GM13977 (cell line): ENCODE results near the gene HINFP.
"Not testable (repeated sequence)": the region's sequence is repeated elsewhere in the genome, so short reads cannot be mapped to it uniquely, and the experiment has no call there.

ENCODE experiments used
- DNase-seq: peaks from one replicate; pipeline ENCODE4 v3.0.0; 2012; ENCODE audit warnings: low spot score
- CTCF ChIP-seq: IDR thresholded peaks from 2 replicates; pipeline ENCODE4 v1.5.1; 2012; ENCODE audit warnings: mild to moderate bottlenecking, control low read depth; ENCODE audit not compliant: insufficient read depth; ENCODE audit errors: extremely low read depth, missing control alignments
- in situ Hi-C: fragments of 300-500 bp; cut with MboI; formaldehyde crosslinking; loops from one replicate; pipeline ENCODE4 v1.12.0; 2022; ENCODE audit warnings: low sequenced_read_pairs, low pct_unique_long_range_greater_than_20kb, mixed read lengths, inconsistent platforms; ENCODE audit not compliant: unreplicated experiment

The HINFP gene

GRCh38 chr11:119099711-119100110, 21.7 kb upstream of the HINFP start:
- TF ChIP-seq CTCF, result no peak
- in situ Hi-C loops, result no loop called here

GRCh38 chr11:119100246-119100970, 21.0 kb upstream of the HINFP start:
- in situ Hi-C loops, result no loop called here
- peak; percentile 43 for TF ChIP-seq CTCF
- no peak for DNase-seq

More at GRCh38 chr11:119099711-119100110, 21.7 kb upstream of the HINFP start:
- DNase-seq, result no peak

GRCh38 chr11:119100994-119101758, 20.2 kb upstream of the HINFP start:
- peak; percentile 37 for DNase-seq
- TF ChIP-seq CTCF, result no peak
- in situ Hi-C loops, result no loop called here

GRCh38 chr11:119101759-119102423, 19.5 kb upstream of the HINFP start, which contains the start of gene DPAGT1:
DPAGT1 (minus strand) TSS chr11:119101853; CDS start chr11:119101655, 198 bp downstream.
- in situ Hi-C loops, result no loop called here
- TF ChIP-seq CTCF, result no peak
- peak; percentile 80 for DNase-seq

GRCh38 chr11:119103161-119103664, 18.2 kb upstream of the HINFP start:
- in situ Hi-C loops, result not testable (repeated sequence)

GRCh38 chr11:119103793-119104192, 17.6 kb upstream of the HINFP start:
- peak; percentile 4 for TF ChIP-seq CTCF
- DNase-seq, result no peak
- in situ Hi-C loops, result no loop called here

More at GRCh38 chr11:119103161-119103664, 18.2 kb upstream of the HINFP start:
- DNase-seq, result not testable (repeated sequence)
